ENCODE data around the gene LCLAT1.

GRCh38 chr2:30684516-30684915 lies 237.5 kb downstream of the LCLAT1 start:
- TF ChIP-seq EGR1 (IDR thresholded peaks at IDR 0.05; ENCODE audit: low read depth in 2 of 2), result no peak
- TF ChIP-seq CTCF (IDR thresholded peaks at IDR 0.05; ENCODE audit: low read depth, low read length, missing input control), result no peak
- no peak for TF ChIP-seq MAX (IDR thresholded peaks at IDR 0.05)
